ENCODE data around the gene LCE2C.

DNA sequence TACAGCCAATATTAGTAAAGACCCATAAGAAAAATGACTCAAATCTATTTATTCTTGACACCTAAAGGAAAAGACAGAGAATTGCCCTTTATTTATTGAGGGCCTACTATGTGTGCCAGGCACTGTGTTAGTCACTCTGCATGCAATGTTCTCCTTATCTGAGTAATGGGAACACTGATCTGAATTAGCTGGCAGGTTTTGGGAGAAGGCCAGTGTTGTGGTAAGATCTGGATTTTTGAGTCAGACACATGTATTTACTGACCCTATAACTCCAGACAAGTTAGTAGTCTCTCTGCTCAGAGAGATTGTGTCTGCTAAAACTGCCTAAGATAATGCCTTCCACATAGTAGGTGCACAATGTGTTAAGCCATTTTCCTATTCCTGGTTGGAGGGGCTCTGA, 50.2 kb downstream of the LCE2C start:
- TF ChIP-seq ZNF785 (tag by site-specific recombination; IDR thresholded peaks at IDR 0.05) (no peak), ZNF335 (tag by site-specific recombination; conservative IDR thresholded peaks at IDR 0.05) (no peak), ZNF433 (tag by site-specific recombination; IDR thresholded peaks at IDR 0.05; ENCODE audit: low read depth) (no peak), TCF7L2 (IDR thresholded peaks at IDR 0.05; ENCODE audit: borderline replicate concordance, low read depth, low read length) (no peak), BCL11A (tag by site-specific recombination; IDR thresholded peaks at IDR 0.05; ENCODE audit: low read depth) (no peak), KLF1 (tag by site-specific recombination; IDR thresholded peaks at IDR 0.05) (no peak)
- TF ChIP-seq, protein P1, sequence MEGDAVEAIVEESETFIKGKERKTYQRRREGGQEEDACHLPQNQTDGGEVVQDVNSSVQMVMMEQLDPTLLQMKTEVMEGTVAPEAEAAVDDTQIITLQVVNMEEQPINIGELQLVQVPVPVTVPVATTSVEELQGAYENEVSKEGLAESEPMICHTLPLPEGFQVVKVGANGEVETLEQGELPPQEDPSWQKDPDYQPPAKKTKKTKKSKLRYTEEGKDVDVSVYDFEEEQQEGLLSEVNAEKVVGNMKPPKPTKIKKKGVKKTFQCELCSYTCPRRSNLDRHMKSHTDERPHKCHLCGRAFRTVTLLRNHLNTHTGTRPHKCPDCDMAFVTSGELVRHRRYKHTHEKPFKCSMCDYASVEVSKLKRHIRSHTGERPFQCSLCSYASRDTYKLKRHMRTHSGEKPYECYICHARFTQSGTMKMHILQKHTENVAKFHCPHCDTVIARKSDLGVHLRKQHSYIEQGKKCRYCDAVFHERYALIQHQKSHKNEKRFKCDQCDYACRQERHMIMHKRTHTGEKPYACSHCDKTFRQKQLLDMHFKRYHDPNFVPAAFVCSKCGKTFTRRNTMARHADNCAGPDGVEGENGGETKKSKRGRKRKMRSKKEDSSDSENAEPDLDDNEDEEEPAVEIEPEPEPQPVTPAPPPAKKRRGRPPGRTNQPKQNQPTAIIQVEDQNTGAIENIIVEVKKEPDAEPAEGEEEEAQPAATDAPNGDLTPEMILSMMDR (tag by site-specific recombination; IDR thresholded peaks at IDR 0.05), result no peak
- TF ChIP-seq, protein P2, sequence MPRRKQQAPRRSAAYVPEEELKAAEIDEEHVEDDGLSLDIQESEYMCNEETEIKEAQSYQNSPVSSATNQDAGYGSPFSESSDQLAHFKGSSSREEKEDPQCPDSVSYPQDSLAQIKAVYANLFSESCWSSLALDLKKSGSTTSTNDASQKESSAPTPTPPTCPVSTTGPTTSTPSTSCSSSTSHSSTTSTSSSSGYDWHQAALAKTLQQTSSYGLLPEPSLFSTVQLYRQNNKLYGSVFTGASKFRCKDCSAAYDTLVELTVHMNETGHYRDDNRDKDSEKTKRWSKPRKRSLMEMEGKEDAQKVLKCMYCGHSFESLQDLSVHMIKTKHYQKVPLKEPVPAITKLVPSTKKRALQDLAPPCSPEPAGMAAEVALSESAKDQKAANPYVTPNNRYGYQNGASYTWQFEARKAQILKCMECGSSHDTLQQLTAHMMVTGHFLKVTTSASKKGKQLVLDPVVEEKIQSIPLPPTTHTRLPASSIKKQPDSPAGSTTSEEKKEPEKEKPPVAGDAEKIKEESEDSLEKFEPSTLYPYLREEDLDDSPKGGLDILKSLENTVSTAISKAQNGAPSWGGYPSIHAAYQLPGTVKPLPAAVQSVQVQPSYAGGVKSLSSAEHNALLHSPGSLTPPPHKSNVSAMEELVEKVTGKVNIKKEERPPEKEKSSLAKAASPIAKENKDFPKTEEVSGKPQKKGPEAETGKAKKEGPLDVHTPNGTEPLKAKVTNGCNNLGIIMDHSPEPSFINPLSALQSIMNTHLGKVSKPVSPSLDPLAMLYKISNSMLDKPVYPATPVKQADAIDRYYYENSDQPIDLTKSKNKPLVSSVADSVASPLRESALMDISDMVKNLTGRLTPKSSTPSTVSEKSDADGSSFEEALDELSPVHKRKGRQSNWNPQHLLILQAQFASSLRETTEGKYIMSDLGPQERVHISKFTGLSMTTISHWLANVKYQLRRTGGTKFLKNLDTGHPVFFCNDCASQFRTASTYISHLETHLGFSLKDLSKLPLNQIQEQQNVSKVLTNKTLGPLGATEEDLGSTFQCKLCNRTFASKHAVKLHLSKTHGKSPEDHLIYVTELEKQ (tag by site-specific recombination; IDR thresholded peaks at IDR 0.05; ENCODE audit: borderline replicate concordance), result no peak

All from HEK293 (cell line).